IgD-negative memory B cell (primary cell): Measurements from ENCODE around the gene ARID4B. TPM values are rescaled to one million over a fixed set of nuclear protein-coding genes. Genes with fewer than 3 reads are reported as not detected.
A peak's percentile ranks its signal among the peaks of the same experiment; 100 is the strongest.
"Not testable (repeated sequence)": the region's sequence is repeated elsewhere in the genome, so short reads cannot be mapped to it uniquely, and the experiment has no call there.

Experiments
- H3K27ac Mint-ChIP-seq, 3 donors: one replicate each; pipeline ENCODE4 v1.8.0; 2020 to 2022; ENCODE audit warnings: mild to moderate bottlenecking in 3 of 3, mixed read lengths in 3 of 3, moderate library complexity in 1 of 3
- H3K27me3 Mint-ChIP-seq: one replicate; pipeline ENCODE4 v1.8.0; 2021; ENCODE audit warnings: mixed read lengths
- H3K36me3 Mint-ChIP-seq: one replicate; pipeline ENCODE4 v1.8.0; 2020; ENCODE audit warnings: mild to moderate bottlenecking, mixed read lengths
- H3K4me1 Mint-ChIP-seq, 3 donors: one replicate each; pipeline ENCODE4 v1.8.0; 2020 to 2022; ENCODE audit warnings: mixed read lengths in 3 of 3, mild to moderate bottlenecking in 1 of 3
- H3K4me3 Mint-ChIP-seq, 4 donors: one replicate each; pipeline ENCODE4 v1.8.0; 2020 to 2022; ENCODE audit warnings: mild to moderate bottlenecking in 4 of 4, mixed read lengths in 4 of 4, moderate library complexity in 3 of 4
- H3K9me3 Mint-ChIP-seq, 3 donors: one replicate each; pipeline ENCODE4 v1.8.0; 2020 to 2021; ENCODE audit warnings: mixed read lengths in 3 of 3, mild to moderate bottlenecking in 1 of 3
- polyA plus RNA-seq: library from polyadenylated mRNA; unstranded; fragments of 300-500 nt; fragmentation: Illumina TruSeq; gene quantifications from one replicate; pipeline ENCODE4 v1.2.3, GENCODE V29; 2021

ARID4B gene
- polyA plus RNA-seq = 66.2 TPM

GRCh38 chr1:235327559-235328270 is at the start of gene ARID4B:
TSS of gene ARID4B (minus strand) at chr1:235328179. CDS start at chr1:235326919, 1,260 bp downstream.
- Mint-ChIP-seq H3K27ac (peak within 1 kb of the TSS in 2 of 3 donors; percentile 98 to 99), H3K4me1 (peaks cover 26 to 41% (median 30%) of the 10 kb centered on the region in 3 donors)

GRCh38 chr1:235375919-235376605 is 48.1 kb upstream of the ARID4B start:
- peaks cover 10% of the 10 kb centered on the region for H3K36me3 Mint-ChIP-seq

More at GRCh38 chr1:235327559-235328270, at the start of gene ARID4B:
- peaks cover 2% of the 10 kb centered on the region for H3K36me3 Mint-ChIP-seq
- no peaks in the 10 kb centered on the region for H3K27me3 Mint-ChIP-seq
- H3K9me3 Mint-ChIP-seq = no peaks in the 10 kb centered on the region
- H3K4me3 Mint-ChIP-seq = peak within 1 kb of the TSS; percentile 98 to 100 (median 99)

GRCh38 chr1:235369802-235370201 is 41.8 kb upstream of the ARID4B start:
- Mint-ChIP-seq H3K9me3 (peaks cover 0 to 2% (median 0%) of the 10 kb centered on the region in 3 donors), H3K27ac (peak overlapping the region in 1 of 3 donors; percentile 1), H3K27me3 (no peaks in the 10 kb centered on the region), H3K4me3 (peak overlapping the region in 3 of 4 donors; percentile 61 to 67 (median 64)), H3K36me3 (no peaks in the 10 kb centered on the region), H3K4me1 (peaks cover 21 to 30% (median 23%) of the 10 kb centered on the region in 3 donors)

More at GRCh38 chr1:235375919-235376605, 48.1 kb upstream of the ARID4B start:
- Mint-ChIP-seq H3K4me3 (no peak overlapping the region), H3K9me3 (no peaks in the 10 kb centered on the region), H3K27me3 (no peaks in the 10 kb centered on the region), H3K4me1 (peaks cover 0 to 6% (median 0%) of the 10 kb centered on the region in 3 donors), H3K27ac (peak overlapping the region in 1 of 3 donors; percentile 3)

GRCh38 chr1:235368428-235368827 is 40.4 kb upstream of the ARID4B start:
- Mint-ChIP-seq H3K4me3 (peak overlapping the region; percentile 98 to 100 (median 98)), H3K9me3 (peaks cover 0 to 2% (median 0%) of the 10 kb centered on the region in 3 donors), H3K27me3 (no peaks in the 10 kb centered on the region), H3K27ac (no peak overlapping the region), H3K4me1 (peaks cover 21 to 30% (median 23%) of the 10 kb centered on the region in 3 donors), H3K36me3 (no peaks in the 10 kb centered on the region)

- Mint-ChIP-seq H3K9me3 (peaks cover 0 to 2% (median 0%) of the 10 kb centered on the region in 3 donors), H3K36me3 (no peaks in the 10 kb centered on the region), H3K27ac (peak within 1 kb of the TSS; percentile 76 to 95 (median 85)), H3K27me3 (no peaks in the 10 kb centered on the region), H3K4me1 (peaks cover 21 to 30% (median 23%) of the 10 kb centered on the region in 3 donors), H3K4me3 (peak within 1 kb of the TSS; percentile 98 to 100 (median 98))
Observed at GRCh38 chr1:235367000-235367908, 39.3 kb upstream of the ARID4B start, which contains the start of gene TBCE. TSS of gene TBCE (plus strand) at chr1:235367427. CDS start at chr1:235380050, 12,623 bp downstream.

- peaks cover 21 to 30% (median 23%) of the 10 kb centered on the region in 3 donors for H3K4me1 Mint-ChIP-seq
- peak overlapping the region; percentile 50 to 86 (median 85) for H3K27ac Mint-ChIP-seq
- H3K4me3 Mint-ChIP-seq = peak overlapping the region; percentile 98 to 100 (median 98)
- H3K27me3 Mint-ChIP-seq = no peaks in the 10 kb centered on the region
- H3K36me3 Mint-ChIP-seq = peaks cover 2% of the 10 kb centered on the region
- peaks cover 0 to 2% (median 0%) of the 10 kb centered on the region in 3 donors for H3K9me3 Mint-ChIP-seq
Observed at GRCh38 chr1:235366286-235366685, 38.3 kb upstream of the ARID4B start.

GRCh38 chr1:235364189-235364588 is 36.2 kb upstream of the ARID4B start:
- H3K27me3 Mint-ChIP-seq, H3K27ac Mint-ChIP-seq, H3K9me3 Mint-ChIP-seq, H3K36me3 Mint-ChIP-seq, H3K4me3 Mint-ChIP-seq: not testable (repeated sequence)
- peaks cover 18 to 24% (median 20%) of the 10 kb centered on the region in 3 donors for H3K4me1 Mint-ChIP-seq

GRCh38 chr1:235358899-235359298 is 30.9 kb upstream of the ARID4B start:
- Mint-ChIP-seq H3K27ac (no peak overlapping the region), H3K27me3 (no peaks in the 10 kb centered on the region), H3K9me3 (no peaks in the 10 kb centered on the region), H3K4me3 (no peak overlapping the region), H3K4me1 (peaks cover 0 to 5% (median 3%) of the 10 kb centered on the region in 3 donors), H3K36me3 (peaks cover 2% of the 10 kb centered on the region)

GRCh38 chr1:235357485-235358373 is 29.8 kb upstream of the ARID4B start:
- H3K4me1 Mint-ChIP-seq = peaks cover 0 to 5% (median 3%) of the 10 kb centered on the region in 3 donors
- no peaks in the 10 kb centered on the region for H3K9me3 Mint-ChIP-seq
- H3K36me3 Mint-ChIP-seq = peaks cover 2% of the 10 kb centered on the region
- no peak overlapping the region for H3K4me3 Mint-ChIP-seq
- no peak overlapping the region for H3K27ac Mint-ChIP-seq
- H3K27me3 Mint-ChIP-seq = no peaks in the 10 kb centered on the region

- Mint-ChIP-seq H3K4me1 (peaks cover 0 to 5% (median 0%) of the 10 kb centered on the region in 3 donors), H3K27ac (no peak overlapping the region), H3K27me3 (no peaks in the 10 kb centered on the region), H3K36me3 (peaks cover 5% of the 10 kb centered on the region), H3K4me3 (no peak overlapping the region), H3K9me3 (no peaks in the 10 kb centered on the region)
Observed at GRCh38 chr1:235351898-235352297, 23.9 kb upstream of the ARID4B start.

- H3K27me3 Mint-ChIP-seq = no peaks in the 10 kb centered on the region
- H3K4me1 Mint-ChIP-seq = peaks cover 0 to 5% (median 0%) of the 10 kb centered on the region in 3 donors
- peaks cover 5% of the 10 kb centered on the region for H3K36me3 Mint-ChIP-seq
- no peaks in the 10 kb centered on the region for H3K9me3 Mint-ChIP-seq
- H3K27ac Mint-ChIP-seq = no peak overlapping the region
- no peak overlapping the region for H3K4me3 Mint-ChIP-seq
Observed at GRCh38 chr1:235351441-235351840, 23.5 kb upstream of the ARID4B start.

- H3K27ac Mint-ChIP-seq = no peak overlapping the region
Observed at GRCh38 chr1:235343726-235344125, 15.7 kb upstream of the ARID4B start.

GRCh38 chr1:235342471-235342870 is 14.5 kb upstream of the ARID4B start:
- no peaks in the 10 kb centered on the region for H3K9me3 Mint-ChIP-seq
- no peak overlapping the region for H3K4me3 Mint-ChIP-seq
- peaks cover 4% of the 10 kb centered on the region for H3K36me3 Mint-ChIP-seq
- H3K27ac Mint-ChIP-seq = no peak overlapping the region
- no peaks in the 10 kb centered on the region for H3K27me3 Mint-ChIP-seq
- peaks cover 3 to 6% (median 4%) of the 10 kb centered on the region in 3 donors for H3K4me1 Mint-ChIP-seq

More at GRCh38 chr1:235343726-235344125, 15.7 kb upstream of the ARID4B start:
- peaks cover 4% of the 10 kb centered on the region for H3K36me3 Mint-ChIP-seq
- no peaks in the 10 kb centered on the region for H3K27me3 Mint-ChIP-seq
- no peaks in the 10 kb centered on the region for H3K9me3 Mint-ChIP-seq
- H3K4me1 Mint-ChIP-seq = peaks cover 3 to 5% (median 4%) of the 10 kb centered on the region in 3 donors
- no peak overlapping the region for H3K4me3 Mint-ChIP-seq
